GM10266 (cell line): ENCODE data around the gene SLAMF8.

ENCODE experiments used
- DNase-seq: peaks from one replicate; pipeline ENCODE4 v3.0.0; 2012; ENCODE audit errors: extremely low spot score
- CTCF ChIP-seq: IDR thresholded peaks from 2 replicates; pipeline ENCODE4 v1.5.1; 2012; ENCODE audit warnings: mild to moderate bottlenecking, low read depth; ENCODE audit not compliant: control insufficient read depth, insufficient read depth; ENCODE audit errors: missing control alignments

SLAMF8 gene

DNA sequence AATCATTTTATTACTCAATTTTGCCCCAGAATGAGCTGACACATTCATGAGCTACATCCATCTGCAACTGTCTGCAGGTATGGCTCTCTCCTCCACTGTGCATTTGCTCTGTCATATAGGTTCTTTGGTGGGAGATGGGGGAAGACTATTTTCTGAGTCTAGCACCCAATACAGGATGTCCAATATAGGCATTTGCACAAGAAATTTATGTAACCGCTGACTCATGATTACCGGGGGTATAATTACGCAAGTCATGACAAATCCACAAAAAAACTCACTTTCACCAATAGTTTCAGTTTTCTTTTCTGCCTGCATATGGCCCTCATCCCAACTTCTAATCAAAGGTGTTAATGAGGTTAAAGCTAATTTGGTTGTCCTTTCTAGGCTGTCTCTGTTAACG is 53.3 kb downstream of the SLAMF8 start:
- DNase-seq, result no peak

GRCh38 chr1:159880430-159880829 is 53.8 kb downstream of the SLAMF8 start:
- DNase-seq, result no peak
- no peak for TF ChIP-seq CTCF

More for the DNA sequence above, 53.3 kb downstream of the SLAMF8 start:
- no peak for TF ChIP-seq CTCF

DNA sequence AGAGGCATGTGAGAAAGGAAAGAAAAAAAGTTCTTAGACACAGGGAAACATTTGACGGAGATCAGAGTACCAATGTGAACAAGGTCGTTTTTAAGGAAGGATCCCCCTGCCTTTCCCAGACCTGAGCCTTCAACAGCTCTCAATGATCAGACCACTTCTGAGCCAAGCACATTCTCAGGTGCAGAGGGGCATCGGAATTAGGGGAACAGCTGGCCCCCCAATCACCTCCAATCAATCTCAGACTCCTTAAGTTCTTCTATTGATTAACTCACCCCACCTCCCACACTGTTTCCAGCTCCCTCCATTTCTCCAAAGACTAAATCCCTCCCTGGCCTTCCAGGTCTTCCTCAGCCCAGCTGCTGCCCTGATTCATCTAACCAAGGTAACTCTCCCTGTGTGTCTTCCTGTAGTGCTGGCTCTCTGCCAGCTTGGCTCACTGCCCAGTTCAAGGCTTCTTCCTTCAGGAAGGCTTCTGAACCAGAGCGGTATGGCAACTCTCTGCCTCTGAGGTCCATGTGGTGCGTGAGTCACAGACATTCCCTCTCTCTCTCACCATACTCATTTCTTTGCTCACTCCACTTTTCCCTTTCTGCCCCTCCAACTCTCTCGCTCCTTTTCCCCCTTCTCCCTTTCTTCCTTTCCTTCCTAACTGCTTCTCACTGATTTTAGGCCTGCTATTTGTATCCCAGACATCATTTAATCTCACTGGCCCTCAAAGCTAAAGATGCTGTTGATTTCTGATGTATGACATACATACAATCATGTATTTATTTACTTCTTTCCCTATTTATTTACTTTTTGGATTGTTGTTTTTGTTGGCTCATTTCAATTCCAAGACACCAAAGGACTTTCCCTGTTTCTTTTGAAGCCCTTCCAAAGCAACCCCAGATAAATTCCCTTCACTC is 55.2 kb downstream of the SLAMF8 start:
- TF ChIP-seq CTCF, result no peak
- no peak for DNase-seq

DNA sequence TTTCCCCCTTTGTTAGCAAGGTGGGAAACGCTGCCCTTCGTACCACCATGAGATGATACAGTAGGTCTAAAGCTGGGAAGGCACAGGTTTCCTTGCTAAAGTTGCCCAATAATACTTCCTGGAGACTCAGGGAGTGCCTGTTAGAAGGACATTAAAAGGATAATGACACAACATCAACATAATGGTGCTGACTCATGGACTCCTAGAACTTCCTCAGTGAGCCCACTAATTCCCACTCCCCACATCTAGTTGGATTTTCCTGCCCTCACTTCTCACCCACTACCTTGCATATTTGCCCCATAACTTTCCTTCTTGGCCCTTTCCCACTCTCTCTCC is 55.8 kb downstream of the SLAMF8 start:
- no peak for TF ChIP-seq CTCF
- no peak for DNase-seq

DNA sequence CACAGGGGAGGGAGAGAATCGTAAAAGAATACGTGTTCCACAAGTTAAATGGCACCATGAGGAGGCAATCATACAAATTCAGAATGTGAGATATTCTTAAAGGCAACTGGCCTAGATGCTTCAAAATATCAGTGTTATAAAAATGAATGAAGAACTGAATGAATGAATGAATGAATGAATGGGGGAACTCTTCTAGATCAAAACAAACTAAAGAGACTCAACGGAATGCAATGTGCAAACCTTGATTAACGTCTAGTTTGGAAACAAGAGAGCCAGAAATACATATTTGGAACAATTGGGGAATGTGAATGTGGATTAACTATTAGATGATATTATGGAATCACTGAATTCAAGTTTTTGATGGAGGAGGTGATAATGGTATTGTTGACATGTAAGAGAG is 56.5 kb downstream of the SLAMF8 start:
- TF ChIP-seq CTCF, result no peak
- DNase-seq, result no peak

DNA sequence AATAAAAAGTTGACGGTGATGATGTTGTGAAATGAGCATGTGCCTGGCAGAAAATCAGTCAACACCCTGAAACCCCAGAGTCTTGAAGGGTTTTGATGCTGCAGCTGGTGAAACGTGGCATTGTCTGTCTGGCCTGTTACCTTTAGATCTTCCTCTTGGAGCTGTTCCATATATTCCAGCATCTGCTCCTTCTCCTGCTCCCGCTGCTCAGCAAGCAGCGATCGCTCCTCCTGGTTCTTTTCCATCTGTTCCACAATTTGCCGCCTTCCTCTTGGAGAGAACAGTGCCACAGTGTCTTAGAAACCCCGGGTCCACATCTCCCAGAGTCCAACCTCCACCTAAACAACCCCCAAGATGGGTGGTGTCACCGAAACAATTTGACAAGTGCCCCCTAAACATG is 57.6 kb downstream of the SLAMF8 start:
- no peak for DNase-seq
- no peak for TF ChIP-seq CTCF
